Psoas muscle (tissue), 8 donors: ENCODE measurements around the gene MXI1. TPM values are rescaled to one million over a fixed set of nuclear protein-coding genes. Genes with fewer than 3 reads are reported as not detected.

Experiments used
- ATAC-seq, 4 donors: fragments of 200-7000 bp; cut with Tn5 transposase; one replicate each; pipeline ENCODE4 v1.9.1; 2020; ENCODE audit warnings: moderate library complexity in 3 of 4, mild to moderate bottlenecking in 2 of 4
- DNase-seq, 2 donors: peaks; one replicate each; pipeline ENCODE4 v3.0.0-alpha.2; 2020
- H3K27ac ChIP-seq: fragments of 200-600 bp; one replicate; pipeline ENCODE4 v1.8.0; 2022
- H3K27me3 ChIP-seq, 3 donors: fragments of 200-600 bp in 1 of 3; one replicate each; pipeline versions ENCODE4 v1.6.1 to v1.8.0; 2013 to 2022; ENCODE audit warnings: low read length in 2 of 3, mild to moderate bottlenecking in 2 of 3, moderate library complexity in 1 of 3; ENCODE audit not compliant: insufficient read depth in 3 of 3
- H3K36me3 ChIP-seq, 2 donors: fragments of 200-600 bp in 1 of 2; one replicate each; pipeline versions ENCODE4 v1.6.1 to v1.8.0; 2013 to 2022; ENCODE audit warnings: low read depth in 1 of 2, mild to moderate bottlenecking in 1 of 2, moderate library complexity in 1 of 2; ENCODE audit not compliant: insufficient read depth in 1 of 2
- H3K4me1 ChIP-seq: fragments of 200-600 bp; one replicate; pipeline ENCODE4 v1.8.0; 2022
- H3K4me3 ChIP-seq: fragments of 200-600 bp; one replicate; pipeline ENCODE4 v1.8.0; 2022; ENCODE audit warnings: mild to moderate bottlenecking
- H3K9me3 ChIP-seq: fragments of 200-600 bp; one replicate; pipeline ENCODE4 v1.8.0; 2022
- WGBS, 3 donors: extraction: QIAGEN DNeasy Blood & Tissue Kit; methylation state at CpG; one replicate each; pipeline versions ENCODE4 v1.1.6 to v1.1.7; 2013; 5-methylcytosine and 5-hydroxymethylcytosine counted together
- intact Hi-C, 2 donors: fragments of 100-400 bp; cut with DNase I; formaldehyde crosslinking; loops; one replicate each; pipeline versions ENCODE4 v1.11.0 to v1.14.2; 2022
- polyA plus RNA-seq, 3 donors: library from polyadenylated mRNA; stranded (reverse); fragments of 200-250 nt; gene quantifications; one replicate each; pipeline ENCODE4 v1.2.3, GENCODE V29; 2013
- total RNA-seq, 4 donors: library from RNA; stranded (reverse); fragmentation: NEBNext Ultra II Directional in 2 of 4; extraction: Animal tissue kit (Norgen Biotek cat#: 25700) in 2 of 4; gene quantifications; one replicate each; pipeline versions ENCODE4 v1.2.1 to v1.2.4, GENCODE V29; 2021 to 2023
- TF ChIP-seq, protein P1 (sequence below): fragments of 200-600 bp; IDR thresholded peaks from one replicate; pipeline ENCODE4 v1.8.0; 2022; ENCODE audit warnings: antibody characterized with exemption
- donor health status: healthy with polysubstance abuse.
- donor health status: DM: no; HTN: no; CAD: no; lungs with moderate emphysema.
- donor health status: Bipolar disorder and iron deficiency.
- donor health status: healthy.
- donor health status: DM: yes; HTN: yes; CAD: no.
- donor health status: DM: no; HTN: no; CAD: no.
- donor health status: DM: no; HTN: no; CAD: no.
- donor health status: DM: yes; HTN: yes; CAD: no.

MXI1 gene
- total and polyA plus RNA-seq, 7 donors: 5.5 to 50.3 (median 33.3) TPM

DNA sequence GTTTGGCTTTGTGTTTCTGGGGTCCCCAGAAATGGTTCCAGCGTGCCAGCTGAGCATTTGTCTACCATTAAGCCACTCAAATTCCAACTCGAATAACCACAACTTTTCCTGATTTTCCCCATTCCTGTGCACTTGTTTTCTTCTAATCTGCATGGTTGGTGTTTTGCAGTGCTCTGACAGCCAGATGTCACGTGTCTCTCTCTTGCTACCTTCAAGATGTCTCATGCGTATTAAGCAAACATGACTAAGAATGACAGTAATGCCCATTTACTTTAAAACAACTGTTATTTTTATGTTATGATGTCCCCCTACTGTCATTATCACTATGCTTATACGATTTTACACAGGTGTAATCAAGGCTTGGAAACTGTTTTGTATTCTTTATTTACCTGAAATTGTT is 35.2 kb upstream of the MXI1 start:
- Histone ChIP-seq H3K27ac (no peak overlapping the region), H3K4me1 (peaks cover 5% of the 10 kb centered on the region), H3K9me3 (no peaks in the 10 kb centered on the region), H3K4me3 (no peak overlapping the region), H3K27me3 (peaks cover 0 to 53% (median 3%) of the 10 kb centered on the region in 3 donors), H3K36me3 (no peaks in the 10 kb centered on the region)
- WGBS, 3 donors: 66 to 71% (median 69%) methylated on average over 5 of the region's 5 CpGs
- no peak for ATAC-seq
- DNase-seq: no peak
- TF ChIP-seq, protein P1, sequence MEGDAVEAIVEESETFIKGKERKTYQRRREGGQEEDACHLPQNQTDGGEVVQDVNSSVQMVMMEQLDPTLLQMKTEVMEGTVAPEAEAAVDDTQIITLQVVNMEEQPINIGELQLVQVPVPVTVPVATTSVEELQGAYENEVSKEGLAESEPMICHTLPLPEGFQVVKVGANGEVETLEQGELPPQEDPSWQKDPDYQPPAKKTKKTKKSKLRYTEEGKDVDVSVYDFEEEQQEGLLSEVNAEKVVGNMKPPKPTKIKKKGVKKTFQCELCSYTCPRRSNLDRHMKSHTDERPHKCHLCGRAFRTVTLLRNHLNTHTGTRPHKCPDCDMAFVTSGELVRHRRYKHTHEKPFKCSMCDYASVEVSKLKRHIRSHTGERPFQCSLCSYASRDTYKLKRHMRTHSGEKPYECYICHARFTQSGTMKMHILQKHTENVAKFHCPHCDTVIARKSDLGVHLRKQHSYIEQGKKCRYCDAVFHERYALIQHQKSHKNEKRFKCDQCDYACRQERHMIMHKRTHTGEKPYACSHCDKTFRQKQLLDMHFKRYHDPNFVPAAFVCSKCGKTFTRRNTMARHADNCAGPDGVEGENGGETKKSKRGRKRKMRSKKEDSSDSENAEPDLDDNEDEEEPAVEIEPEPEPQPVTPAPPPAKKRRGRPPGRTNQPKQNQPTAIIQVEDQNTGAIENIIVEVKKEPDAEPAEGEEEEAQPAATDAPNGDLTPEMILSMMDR: no peak
- intact Hi-C loops: no loop called here

DNA sequence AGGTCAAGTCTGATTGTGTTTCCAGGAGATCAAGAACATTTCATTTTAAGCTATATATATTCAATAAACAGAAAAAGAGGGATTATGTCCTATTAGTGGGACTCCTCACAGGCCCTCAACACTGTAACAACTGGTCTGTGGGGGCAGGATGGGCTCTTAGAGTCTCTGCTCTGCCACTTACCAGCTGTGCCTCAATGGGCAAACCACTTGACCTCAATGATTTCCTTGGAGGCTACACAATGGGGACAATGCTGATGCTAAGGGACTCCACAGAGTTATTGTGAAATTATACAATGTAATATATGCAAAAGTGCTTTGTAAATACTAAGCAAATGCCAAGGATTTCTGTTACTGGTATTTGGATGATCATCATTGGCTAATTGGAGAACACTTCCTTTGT is 33.2 kb upstream of the MXI1 start:
- H3K4me1 ChIP-seq: no peaks in the 10 kb centered on the region
- no peaks in the 10 kb centered on the region for H3K9me3 ChIP-seq
- no peaks in the 10 kb centered on the region for H3K36me3 ChIP-seq
- intact Hi-C loops: no loop called here
- TF ChIP-seq, protein P1: no peak
- no peak for ATAC-seq
- DNase-seq: no peak
- no peak overlapping the region for H3K4me3 ChIP-seq
- H3K27ac ChIP-seq: no peak overlapping the region
- peaks cover 0 to 33% (median 3%) of the 10 kb centered on the region in 3 donors for H3K27me3 ChIP-seq

DNA sequence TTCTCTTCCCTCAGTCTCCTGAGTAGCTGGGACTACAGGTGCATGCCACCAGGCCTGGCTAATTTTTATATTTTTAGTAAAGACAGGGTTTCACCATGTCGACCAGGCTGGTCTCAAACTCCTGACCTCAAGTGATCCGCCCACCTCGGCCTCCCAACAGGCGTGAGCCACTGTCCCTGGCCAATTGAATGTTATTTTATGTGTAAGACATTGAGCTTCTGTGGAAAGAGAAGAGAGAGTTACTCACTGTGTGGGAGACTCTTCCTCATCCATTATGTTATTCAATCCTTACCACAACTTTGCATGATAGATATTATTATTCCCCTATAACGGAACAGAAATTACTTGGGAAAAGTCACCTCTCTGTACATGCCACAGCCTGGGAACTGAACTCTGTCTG is 32.6 kb upstream of the MXI1 start:
- no peak for ATAC-seq
- no peaks in the 10 kb centered on the region for H3K9me3 ChIP-seq
- intact Hi-C loops: no loop called here
- H3K27me3 ChIP-seq: peaks cover 0 to 28% (median 3%) of the 10 kb centered on the region in 3 donors
- H3K36me3 ChIP-seq: no peaks in the 10 kb centered on the region
- no peak overlapping the region for H3K4me3 ChIP-seq
- no peaks in the 10 kb centered on the region for H3K4me1 ChIP-seq
- WGBS, 3 donors: 92 to 96% (median 96%) methylated on average over 5 of the region's 5 CpGs
- no peak for DNase-seq
- H3K27ac ChIP-seq: no peak overlapping the region
- TF ChIP-seq, protein P1: no peak

DNA sequence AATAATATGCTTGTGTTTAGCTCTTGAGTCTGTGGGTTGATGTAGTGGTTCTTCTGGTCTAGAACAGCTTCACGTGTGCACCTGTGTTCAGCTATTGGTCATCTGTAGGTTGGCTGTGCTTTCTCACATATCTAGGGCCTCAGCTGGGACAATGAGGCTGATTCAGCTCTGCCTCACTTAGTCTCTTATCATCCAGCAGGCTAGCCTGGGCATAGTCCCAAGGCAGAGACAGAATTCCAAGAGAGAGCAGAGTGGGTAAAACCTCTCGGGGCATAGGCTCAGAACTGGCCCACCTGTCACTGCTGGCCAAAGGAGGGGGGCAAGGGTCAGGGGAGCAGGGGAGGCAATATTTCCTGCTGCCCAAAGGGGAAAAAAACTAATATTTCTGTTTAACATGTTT is 32.0 kb upstream of the MXI1 start:
- H3K4me3 ChIP-seq: no peak overlapping the region
- DNase-seq (no peak), ATAC-seq (no peak)
- H3K36me3 ChIP-seq: no peaks in the 10 kb centered on the region
- intact Hi-C loops: no loop called here
- no peaks in the 10 kb centered on the region for H3K4me1 ChIP-seq
- WGBS, 3 donors: 62 to 81% (median 74%) methylated on average over 2 of the region's 2 CpGs
- TF ChIP-seq, protein P1: no peak
- H3K9me3 ChIP-seq: no peaks in the 10 kb centered on the region
- H3K27me3 ChIP-seq: peaks cover 0 to 25% (median 0%) of the 10 kb centered on the region in 3 donors
- no peak overlapping the region for H3K27ac ChIP-seq
